Activated CD4-positive, alpha-beta T cell treated with anti-CD3 and anti-CD28 coated beads, Interleukin-2, amount 50 U/mL, for 16 hours (primary cell): ENCODE data around the gene NDST1.

Experiments
- DNase-seq: peaks from one replicate; pipeline ENCODE4 v3.0.0-alpha.2; 2020

NDST1 gene

DNA sequence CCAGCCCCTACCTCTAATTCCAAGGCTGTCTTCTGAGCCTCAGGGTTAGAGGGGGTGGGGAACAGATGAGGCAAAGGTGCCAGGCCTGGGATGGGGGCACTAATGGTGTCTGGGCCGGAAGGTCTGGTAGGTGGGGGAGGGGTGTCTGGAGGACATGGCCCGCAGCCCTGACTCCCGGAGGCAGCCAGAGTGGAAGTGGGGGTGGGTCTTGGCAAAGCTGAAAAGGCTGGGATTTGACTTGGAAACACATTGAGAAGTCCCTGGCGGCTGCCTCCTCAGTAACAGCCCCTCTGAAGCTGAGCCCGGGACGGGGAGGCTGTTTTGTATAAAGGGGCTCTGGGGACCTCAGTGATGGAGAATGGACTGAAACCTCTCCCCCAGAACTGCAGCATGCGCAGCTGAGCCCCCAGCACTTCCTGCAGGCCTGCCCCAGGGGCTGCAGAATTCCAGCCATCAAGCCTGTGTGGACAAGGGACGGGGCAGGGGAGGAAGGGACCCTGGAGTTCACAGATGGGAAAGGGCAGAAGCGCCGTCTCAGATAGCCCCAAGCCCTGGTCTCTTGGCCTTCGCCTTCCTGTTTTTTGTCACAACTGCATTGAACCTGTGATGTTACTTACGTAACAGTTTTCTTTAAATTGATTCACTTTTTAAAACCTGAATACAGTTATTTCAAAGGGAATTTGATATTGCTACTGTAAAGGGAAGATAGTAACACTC is 83.2 kb downstream of the NDST1 start:
- no peak for DNase-seq

DNA sequence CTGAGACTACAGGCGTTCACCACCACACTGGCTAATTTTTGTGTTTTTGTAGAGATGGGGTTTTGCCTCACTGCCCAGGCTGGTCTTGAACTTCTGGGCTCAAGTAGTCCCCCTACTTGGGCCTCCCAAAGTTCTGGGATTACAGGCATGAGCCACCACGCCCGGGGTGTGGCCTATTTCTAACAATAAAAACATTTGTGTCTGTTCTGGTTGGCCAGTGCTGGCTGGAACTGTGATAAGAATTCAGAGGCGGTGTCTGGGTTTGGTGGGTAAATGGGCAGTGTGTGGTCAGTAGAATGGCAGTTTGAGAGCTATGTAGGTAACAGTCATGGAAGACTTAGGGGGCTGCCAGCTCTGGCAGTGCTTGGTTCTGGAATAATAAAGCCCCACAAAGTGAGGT is 85.7 kb downstream of the NDST1 start:
- no peak for DNase-seq

DNA sequence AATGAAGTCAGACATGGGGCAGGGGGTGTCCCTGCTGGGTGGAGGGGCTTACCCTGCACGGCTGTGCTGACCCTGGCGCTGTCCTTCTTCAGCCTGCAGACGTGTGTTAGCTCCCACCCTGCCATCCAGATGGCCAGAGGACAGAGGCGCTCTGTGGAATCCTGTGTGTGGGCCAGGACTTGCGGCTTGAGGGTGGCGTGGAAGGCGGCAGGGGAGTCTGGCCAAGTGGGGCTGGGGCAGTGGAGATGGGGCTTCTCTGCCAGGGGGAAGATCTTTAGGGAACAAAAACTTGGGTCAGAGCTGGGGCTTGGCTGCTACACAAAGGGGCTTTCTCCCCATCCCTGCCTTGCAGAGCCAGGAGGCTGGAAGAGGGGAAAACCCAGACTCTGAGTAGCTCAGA is 86.1 kb downstream of the NDST1 start:
- DNase-seq = no peak

DNA sequence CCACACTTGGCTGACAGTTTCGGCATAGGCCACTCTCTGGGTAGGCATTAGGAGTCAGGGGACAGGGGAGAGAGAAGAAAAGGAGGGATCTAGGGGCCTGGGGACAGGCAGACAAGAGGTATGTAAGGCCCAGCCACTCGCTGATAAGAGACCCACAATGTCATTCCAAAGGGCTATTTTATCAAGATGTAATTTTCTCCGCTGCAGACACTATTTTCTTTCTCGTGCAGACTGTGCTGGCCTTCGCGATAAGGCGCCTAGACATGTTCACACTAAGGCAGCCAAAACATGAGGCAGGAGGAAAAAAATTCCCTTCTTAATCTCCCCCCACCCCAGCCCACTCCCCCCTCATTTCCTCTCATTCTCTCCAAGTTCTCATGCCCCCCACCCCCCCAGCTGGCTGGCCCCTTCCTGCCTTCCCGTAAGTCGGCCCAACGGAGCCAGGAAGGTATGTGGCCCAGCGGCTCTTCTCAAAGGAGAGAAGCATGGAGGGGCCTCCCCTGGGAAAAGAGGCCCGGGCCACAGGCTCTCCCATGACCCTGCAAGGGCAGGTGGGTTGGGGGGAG is 87.6 kb downstream of the NDST1 start:
- DNase-seq = no peak

DNA sequence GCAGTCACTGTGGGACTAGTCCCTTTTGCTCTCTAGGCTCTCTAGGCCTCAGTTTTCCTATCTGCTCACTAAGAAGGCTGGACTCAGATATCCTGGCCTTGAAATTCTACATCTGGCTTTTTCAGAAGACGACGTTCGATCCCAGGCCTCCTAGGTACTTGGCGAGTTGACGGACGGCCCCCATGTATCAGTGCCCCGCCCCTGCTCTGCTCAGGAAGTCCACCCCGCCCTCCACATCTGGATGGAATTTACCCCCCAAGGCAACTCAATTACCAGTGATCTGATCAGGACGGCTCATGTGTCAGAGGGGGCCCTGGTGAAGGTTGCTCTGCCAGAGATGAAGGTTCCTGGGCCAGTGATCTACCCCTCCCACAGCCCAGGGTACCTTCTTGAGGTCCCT is 88.4 kb downstream of the NDST1 start:
- no peak for DNase-seq

DNA sequence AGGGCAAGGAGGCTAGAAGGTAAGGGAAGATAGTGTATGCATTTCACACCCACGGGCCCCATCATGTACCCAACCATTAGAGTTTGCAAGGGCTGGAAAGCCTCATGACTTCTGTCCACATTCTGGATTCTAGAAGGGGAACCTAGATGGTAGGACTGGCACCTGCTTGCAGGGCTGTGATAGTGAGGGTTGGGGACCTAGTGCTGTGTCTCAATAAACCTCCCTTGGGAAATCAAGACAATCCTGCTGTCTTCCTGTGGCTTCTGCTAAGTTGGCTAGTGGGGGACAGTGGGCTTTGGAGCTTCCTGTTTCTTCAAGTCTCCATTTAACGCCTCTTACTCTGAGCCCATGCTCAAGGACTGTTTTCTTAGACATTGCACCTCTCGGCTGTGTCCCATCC is 88.9 kb downstream of the NDST1 start:
- no peak for DNase-seq

DNA sequence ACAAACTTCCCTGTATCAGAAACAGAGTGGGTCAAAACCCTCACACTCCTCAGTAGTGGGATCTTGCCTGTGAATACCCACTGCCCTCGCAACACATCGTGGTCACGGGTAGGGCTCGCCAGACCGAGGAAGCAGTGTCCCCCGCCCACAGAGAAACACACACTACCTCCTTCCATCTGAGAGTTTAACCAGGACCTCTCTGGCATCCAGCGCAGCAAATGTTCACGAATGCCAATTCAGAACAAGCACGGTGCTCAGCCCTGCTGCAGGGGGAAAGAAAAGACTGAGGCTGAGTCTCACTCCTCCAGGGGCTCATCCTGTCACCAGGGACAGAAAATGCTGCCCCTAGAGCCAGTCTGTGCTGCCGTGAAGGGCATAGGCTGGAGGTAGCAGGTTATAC is 90.1 kb downstream of the NDST1 start:
- DNase-seq = no peak

DNA sequence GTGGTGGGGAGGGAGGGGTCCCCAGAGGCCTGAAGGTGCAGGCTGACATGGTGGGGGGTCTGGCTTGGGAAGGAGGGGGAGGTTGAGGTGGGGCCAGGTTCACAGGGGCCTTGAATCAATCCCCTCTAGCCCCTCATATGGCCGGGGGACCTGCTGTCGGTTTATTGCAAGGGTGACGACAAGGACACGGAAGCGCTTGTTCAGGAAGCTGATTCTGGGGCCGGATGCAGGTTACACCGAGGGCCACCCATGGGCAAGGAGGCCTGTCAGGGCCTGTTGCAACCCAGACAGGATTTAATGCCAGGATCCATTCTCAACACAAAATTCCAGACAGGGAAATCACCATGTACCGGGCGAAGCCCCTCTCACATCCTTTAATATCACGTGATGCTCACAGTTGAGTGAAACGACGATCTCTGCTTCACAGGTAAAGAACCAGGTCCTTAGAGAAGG is 90.9 kb downstream of the NDST1 start:
- DNase-seq = no peak

DNA sequence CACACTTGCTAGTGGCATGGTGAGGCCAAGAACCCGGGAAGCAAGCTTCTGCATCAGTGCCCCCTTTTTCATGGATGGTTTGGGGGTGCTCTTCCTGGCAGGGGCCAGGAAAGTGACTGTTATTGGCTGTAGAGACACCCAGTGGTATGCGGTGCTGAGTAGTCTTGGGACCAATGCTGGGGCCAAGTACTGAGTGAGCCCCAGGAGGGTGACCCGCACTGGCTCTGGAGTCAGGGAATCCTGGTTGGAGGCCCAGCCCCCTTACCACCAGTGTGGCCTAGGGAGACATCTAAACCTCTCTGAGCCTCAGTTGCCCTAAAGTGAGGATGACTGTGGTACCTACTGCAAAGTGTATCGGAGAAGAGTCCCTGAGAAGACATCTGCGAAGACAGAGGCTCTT is 91.3 kb downstream of the NDST1 start:
- DNase-seq = no peak

DNA sequence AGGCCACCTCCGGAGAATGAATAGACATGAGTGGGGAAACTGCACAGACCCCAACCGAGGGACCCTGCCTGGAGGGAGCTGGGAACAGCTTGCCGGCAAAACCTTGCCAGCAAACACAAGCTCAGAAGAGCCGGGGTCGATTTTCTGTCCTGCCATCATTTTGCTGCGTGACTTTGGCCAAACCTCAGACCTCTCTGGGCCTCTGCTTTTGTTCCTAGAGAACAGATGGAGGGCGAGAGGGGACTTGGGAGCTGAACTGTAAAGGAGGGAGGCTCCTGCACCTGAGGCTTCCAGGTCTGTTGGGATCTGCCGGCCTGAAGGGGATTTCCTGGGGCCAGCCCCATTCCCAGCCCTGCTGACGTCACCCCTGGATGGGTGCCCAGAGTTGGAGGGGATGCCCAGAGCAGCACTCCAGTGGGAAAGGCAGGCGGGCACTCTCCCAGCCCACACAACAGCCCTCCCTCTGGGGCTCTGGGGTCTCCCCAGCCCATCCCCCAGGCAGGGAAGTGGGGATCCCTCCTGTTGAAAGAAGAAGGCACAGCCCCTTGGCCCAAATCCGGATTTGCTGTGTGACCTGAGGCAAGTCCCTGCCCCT is 92.1 kb downstream of the NDST1 start:
- no peak for DNase-seq

DNA sequence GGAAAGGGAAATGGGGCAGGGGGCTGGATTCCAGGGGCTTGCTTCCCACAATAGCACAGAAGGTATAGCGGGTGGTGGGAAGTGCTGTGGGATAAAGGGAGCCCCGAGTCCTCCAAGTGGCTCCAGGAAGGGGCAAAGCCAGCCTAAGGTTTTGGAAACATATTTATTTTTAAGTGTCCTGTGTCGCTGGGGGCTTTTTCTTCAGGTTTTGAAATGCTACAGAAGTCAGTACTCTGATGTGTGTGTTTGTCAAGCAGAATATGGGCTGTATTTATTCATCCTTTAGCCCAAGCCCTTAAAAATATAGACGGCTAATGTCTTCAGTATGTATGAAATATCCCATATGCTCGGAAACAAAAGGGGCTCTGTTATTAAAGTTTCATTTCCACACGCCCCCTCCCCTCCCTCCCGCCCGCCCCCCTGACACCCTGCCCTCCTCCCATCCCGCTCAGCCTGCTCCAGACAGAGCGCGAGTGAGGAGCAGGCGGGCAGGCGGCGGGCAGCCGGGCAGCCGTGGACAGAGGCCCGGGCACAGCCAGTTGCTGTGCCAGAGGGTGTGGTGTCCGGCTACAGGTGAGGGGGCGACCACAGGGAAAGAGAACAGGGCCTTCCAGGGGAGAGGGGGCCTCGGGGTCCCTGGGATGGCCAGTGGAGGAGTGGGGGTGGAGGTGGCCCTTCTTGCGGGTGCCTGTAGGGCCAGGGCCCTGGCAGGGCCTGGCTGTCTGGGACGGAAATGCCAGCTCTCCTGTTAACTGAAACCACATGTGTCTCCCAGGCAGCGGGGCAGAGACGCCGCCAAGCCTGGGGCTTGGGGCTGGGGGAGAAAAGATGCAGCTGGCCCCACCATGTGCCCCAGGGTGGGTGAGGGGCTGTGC is 92.9 kb downstream of the NDST1 start:
- DNase-seq = no peak

DNA sequence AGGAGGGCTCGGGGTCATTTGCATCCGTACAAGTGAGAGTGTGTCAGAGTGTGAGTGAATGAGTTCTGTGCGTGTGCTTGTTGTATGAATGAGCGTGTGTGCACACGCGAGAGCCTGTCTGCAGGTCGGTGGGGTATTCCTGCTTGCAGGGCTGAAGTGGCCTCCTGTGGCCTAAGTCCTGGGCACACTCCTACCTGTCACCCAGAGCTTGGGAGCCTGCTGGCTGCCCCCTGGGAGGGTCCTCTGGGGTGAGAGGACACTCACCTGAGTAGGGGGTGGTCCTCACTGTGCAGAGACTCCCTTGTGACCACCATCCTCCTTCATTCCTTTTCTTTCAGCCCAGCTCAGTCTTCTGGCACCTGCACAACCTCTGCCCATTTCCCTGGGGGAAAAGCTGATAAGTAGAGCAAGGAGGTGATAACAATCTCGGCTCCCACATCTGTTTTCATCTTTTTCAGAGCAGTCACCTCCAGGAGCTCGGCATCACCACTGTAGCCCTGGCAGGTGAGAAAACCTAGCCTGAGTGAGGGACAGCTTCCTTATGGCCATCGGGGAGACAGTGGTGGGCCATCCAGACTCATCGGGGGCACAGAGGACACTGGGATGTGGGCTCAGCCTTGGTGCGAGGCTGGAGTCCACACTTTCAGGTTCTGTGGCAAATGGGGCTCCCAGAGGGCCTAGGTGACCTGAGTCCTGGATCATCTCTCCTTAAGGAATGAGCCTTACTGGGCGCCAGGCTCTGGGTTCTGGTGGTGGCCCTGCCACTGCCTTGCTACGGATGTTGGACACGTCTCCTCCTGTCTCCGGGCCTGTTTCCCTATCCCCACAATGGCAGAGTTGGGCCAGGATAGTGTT is 93.8 kb downstream of the NDST1 start:
- DNase-seq = no peak

DNA sequence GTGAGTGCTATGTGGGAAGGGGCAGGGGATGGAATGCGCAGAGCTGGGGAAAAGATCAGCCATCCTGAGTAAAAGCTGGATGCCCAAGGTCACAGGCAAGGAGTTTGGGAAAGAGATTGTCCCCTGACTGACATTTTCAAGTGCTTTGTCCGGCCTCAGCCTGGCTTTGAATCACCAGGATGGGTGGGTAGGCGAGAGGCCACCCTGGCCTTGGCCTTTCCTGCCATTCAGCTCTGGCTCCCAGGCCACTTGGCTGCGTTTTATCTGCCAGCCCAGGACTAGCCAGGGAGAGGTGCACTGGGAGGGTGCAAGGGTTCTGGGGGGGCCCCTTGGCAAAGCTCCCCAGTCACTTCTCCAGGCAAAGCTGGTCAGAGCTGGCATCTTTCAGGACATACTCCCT is 95.1 kb downstream of the NDST1 start:
- DNase-seq = no peak

DNA sequence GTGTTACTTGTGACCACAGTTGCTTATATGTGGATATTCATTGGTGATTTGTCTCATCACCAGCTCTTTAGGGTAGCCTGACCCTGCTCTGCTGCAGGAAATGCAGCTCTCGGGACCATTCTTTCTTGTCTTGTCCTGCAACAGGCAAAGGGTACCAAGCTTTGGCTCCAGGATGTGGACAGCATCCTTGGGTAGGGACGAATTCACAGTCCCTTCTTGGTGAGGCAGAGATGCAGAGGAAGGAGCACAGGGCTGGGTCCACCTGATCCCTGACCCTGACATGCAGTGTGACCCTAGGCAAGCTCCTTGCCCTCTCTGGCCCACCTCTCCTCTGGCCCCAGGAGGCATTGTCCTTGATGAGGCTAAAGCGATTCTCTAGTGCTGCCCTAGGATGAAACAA is 95.6 kb downstream of the NDST1 start:
- DNase-seq = no peak

DNA sequence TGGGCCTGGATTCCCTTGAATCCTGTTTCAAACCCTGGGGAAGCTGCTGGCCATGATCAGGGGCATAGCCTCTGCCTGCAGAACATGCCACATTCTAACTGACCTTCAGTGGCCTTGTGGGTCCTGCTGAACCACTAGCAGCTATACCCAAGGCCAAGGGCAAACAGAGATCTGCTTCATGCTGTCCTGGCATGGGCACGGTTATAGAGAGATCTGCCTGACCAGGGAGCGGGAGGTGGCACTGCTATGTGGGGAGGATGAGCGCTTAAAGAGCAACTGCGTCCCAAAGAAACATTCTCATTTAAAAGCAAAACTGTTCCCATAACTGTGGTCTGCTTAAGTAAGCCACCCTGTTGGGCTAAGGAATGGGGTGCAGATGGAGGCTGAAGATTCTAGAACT is 96.1 kb downstream of the NDST1 start:
- no peak for DNase-seq

DNA sequence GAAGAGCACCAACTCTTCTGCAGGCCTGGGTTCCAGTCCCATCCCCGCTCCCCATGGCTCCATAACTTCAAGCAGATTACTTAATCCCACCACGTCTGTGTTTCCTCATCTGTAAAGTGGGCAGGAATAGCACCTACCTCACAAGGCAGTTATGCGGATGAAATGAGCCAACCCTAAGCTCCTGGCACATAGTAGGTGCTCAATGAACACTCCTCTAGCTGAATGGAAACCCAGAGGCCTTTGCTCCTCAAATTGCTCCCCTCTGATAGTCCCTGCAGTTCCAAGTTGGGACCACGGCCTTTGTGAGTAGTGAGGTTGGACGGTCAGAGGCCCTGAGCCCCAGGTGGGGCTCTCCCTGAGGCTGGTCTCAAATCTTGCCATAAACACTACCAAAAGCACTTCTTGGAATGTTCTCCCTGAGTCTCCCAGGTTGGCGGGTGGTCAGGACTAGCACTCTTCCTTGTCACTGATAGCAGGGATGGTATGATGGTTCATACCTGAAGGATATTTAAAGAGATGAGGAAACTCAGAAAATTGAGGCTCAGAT is 97.0 kb downstream of the NDST1 start:
- DNase-seq = no peak

DNA sequence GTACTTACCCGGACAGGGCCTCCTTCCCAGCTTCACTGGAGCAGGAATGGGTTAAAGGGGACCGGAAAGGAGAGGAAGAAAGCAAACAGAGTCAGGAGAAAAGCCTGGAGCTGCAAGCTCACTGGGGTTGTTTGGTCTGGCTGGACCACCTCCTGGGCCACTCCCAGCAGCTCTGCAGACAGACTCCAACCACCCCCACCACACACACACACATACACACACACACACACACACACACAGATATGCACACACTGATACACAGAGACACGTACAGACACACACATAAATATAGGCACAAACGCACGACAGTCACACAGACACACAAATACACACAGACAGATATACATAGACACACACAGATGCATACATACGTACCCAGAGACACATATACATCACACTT is 97.6 kb downstream of the NDST1 start:
- DNase-seq = no peak

DNA sequence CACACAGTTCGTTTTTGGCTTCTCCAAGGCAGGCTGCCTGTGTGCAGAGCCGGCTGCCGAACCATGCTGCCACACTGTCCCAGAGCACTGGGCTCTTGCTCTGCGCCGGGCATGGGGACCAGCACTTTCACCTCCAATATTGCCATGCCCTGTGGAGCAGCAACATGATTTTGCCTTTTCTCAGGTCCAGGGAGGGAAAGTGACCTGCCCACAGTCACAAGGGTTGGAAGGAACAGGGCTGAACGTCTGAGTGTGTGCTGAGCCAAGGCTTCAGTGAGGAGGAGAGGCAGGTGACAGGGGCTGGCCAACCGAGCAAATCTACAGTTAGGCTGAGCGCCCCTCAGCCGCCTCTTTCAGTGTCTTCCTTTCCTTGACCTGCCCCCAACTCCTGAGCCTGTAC is 98.5 kb downstream of the NDST1 start:
- DNase-seq = no peak

DNA sequence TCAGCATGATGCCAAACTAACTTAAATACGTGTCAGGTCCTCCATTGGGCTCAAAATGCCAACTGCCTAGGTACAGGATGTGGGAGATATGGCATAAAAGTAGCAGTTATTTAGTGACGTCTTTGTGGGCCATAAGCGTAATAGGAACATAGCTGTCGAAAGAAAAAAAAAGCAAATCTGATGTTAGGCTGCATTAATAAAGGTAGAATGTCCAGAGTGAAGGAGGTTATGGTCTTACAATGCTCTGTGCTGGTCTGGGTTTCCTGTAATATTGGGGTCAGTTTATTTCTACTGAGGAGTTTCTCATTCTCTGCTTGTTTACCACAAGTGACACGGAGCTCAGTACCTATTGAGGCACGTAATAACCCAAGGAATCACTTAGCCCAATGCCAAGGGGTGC is 99.2 kb downstream of the NDST1 start:
- DNase-seq = no peak
